Measurements from ENCODE around the gene MS4A6A. TPM values are rescaled to one million over a fixed set of nuclear protein-coding genes. Genes with fewer than 3 reads are reported as not detected.
"Not testable (repeated sequence)": the region's sequence is repeated elsewhere in the genome, so short reads cannot be mapped to it uniquely, and the experiment has no call there.

MS4A6A gene
- total RNA-seq, 3 donors from 2014 or later (not counting 1 experiment from before 2014, with no cell fraction given), result 1.8 to 27.2 (median 11.8) TPM

DNA sequence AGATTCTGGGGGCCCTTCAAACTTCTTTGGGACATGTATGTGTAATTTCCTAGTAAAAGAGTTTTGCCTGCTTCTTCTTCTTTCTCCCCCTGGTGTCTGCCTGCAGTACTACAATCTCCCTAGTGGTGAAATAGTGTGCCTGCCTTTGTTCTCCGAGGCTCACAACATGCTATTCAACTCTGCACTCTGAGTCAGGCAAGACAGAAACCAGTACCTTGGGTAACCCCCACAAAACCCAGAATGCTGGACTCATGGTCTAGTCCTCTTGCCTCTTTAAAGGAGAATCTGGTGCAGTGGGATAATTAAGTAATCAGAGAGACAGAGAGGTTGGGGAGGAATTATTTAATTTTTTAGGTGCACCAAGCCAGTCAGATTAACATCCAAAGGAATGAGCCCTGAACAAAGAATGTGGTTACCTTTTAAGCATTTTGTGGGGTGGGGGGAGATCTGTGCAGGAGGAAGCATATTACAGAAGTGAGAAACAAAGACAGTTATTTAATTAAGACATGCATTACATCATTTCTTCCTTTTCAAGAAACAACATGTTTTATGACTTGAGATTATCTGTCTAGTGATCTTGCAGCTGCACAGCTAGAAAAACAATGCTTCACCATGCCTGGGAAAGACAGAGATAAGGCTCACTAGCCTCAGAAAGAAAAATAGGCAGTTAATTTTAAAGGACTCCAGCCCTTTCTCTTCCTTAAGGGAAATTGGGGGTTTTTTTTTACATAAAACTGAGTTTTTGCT is 11.0 kb upstream of the MS4A6A start:
- no peaks in the 10 kb centered on the region for H3K9me3 ChIP-seq (ENCODE audit: control insufficient read depth, insufficient read depth, low read length)
- no peaks in the 10 kb centered on the region for H3K4me1 ChIP-seq (ENCODE audit: control insufficient read depth, insufficient read depth, low read length)
- H3K4me3 ChIP-seq (ENCODE audit: low read length), result no peak overlapping the region
- Mint-ChIP-seq H3K4me3 (no peak overlapping the region), H3K9me3 (no peaks in the 10 kb centered on the region), H3K27ac (no peak overlapping the region), H3K36me3 (peaks cover 11% of the 10 kb centered on the region), H3K27me3 (ENCODE audit: low read depth in 2 of 2) (peaks cover 14 to 16% of the 10 kb centered on the region in 2 donors), H3K4me1 (peaks cover 0 to 4% of the 10 kb centered on the region in 2 donors)
- H3K27ac ChIP-seq (ENCODE audit: low read length), result no peak overlapping the region
- intact Hi-C loops (cut with micrococcal nuclease), result loop anchor here (1.0 to 5.0 kb wide), 2 partner anchors 371 to 442 kb away; no protein-coding TSS in a partner anchor
- no peaks in the 10 kb centered on the region for H3K36me3 ChIP-seq (ENCODE audit: control insufficient read depth, insufficient read depth, low read length)
- peak; percentile 40 to 68 for DNase-seq
- H3K27me3 ChIP-seq (ENCODE audit: control insufficient read depth, insufficient read depth, low read length), result peaks cover 2% of the 10 kb centered on the region
- TF ChIP-seq, protein P1, sequence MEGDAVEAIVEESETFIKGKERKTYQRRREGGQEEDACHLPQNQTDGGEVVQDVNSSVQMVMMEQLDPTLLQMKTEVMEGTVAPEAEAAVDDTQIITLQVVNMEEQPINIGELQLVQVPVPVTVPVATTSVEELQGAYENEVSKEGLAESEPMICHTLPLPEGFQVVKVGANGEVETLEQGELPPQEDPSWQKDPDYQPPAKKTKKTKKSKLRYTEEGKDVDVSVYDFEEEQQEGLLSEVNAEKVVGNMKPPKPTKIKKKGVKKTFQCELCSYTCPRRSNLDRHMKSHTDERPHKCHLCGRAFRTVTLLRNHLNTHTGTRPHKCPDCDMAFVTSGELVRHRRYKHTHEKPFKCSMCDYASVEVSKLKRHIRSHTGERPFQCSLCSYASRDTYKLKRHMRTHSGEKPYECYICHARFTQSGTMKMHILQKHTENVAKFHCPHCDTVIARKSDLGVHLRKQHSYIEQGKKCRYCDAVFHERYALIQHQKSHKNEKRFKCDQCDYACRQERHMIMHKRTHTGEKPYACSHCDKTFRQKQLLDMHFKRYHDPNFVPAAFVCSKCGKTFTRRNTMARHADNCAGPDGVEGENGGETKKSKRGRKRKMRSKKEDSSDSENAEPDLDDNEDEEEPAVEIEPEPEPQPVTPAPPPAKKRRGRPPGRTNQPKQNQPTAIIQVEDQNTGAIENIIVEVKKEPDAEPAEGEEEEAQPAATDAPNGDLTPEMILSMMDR (IDR thresholded peaks at IDR 0.05), result peak; percentile 89
- ATAC-seq, result peak; percentile 66 to 76 (median 73)
- 6% methylated on average over 1 of the region's 1 CpG for WGBS (ENCODE audit: insufficient coverage)

DNA sequence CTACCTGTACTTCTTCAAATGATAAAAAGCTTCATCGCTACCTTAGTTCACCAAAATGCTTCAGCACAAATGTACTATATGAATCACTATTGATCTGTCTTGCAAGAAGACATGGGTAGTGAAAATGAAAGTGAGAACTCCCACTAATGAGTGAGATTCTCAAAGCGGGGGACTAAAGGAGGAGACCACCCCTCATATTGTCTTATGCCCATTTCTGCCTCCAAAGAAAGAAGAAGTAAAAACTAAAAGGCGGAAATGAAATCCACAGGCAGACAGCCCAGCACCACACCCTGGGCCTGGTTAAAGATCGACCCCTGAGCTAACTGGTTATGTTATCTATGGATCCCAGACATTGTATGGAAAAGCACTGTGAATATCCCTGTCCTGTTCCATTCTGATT is 9.7 kb upstream of the MS4A6A start:
- H3K9me3 Mint-ChIP-seq; H3K4me1 ChIP-seq (ENCODE audit: control insufficient read depth, insufficient read depth, low read length); H3K9me3 ChIP-seq (ENCODE audit: control insufficient read depth, insufficient read depth, low read length); DNase-seq; H3K27ac ChIP-seq (ENCODE audit: low read length); H3K36me3 ChIP-seq (ENCODE audit: control insufficient read depth, insufficient read depth, low read length); ATAC-seq; H3K4me1 Mint-ChIP-seq; H3K27ac Mint-ChIP-seq; H3K4me3 ChIP-seq (ENCODE audit: low read length); H3K27me3 ChIP-seq (ENCODE audit: control insufficient read depth, insufficient read depth, low read length); H3K4me3 Mint-ChIP-seq: not testable (repeated sequence)
- Mint-ChIP-seq H3K27me3 (ENCODE audit: low read depth in 2 of 2) (peaks cover 12 to 14% of the 10 kb centered on the region in 2 donors), H3K36me3 (peaks cover 11% of the 10 kb centered on the region)
- 81% methylated on average over 2 of the region's 4 CpGs for WGBS (ENCODE audit: insufficient coverage)
- intact Hi-C loops (cut with micrococcal nuclease), result loop anchor here (5.0 kb wide), 1 partner anchor 440 kb away; no protein-coding TSS in a partner anchor

DNA sequence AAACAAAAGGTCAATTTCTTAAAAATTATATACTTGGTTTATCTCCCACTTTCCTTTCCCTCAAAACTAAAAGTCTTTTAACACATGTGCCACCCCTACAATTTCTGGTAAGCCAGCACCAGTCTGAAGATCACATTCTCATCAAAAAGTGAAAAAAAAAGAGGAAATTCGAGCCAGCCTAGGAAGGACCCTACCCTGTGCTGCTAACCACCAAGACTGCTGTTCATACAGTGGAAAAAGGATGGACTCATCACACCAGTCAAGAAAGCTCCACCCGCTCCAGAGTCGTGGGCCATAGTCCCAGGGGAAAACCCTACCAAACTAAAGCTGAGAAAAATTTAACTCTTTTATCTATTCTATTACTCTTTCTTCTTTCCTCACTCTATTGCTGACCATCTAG is 5.6 kb upstream of the MS4A6A start:
- H3K4me1 ChIP-seq (ENCODE audit: control insufficient read depth, insufficient read depth, low read length); H3K9me3 ChIP-seq (ENCODE audit: control insufficient read depth, insufficient read depth, low read length); H3K27me3 Mint-ChIP-seq (ENCODE audit: low read depth in 2 of 2); DNase-seq; H3K27me3 ChIP-seq (ENCODE audit: control insufficient read depth, insufficient read depth, low read length); H3K9me3 Mint-ChIP-seq; H3K36me3 ChIP-seq (ENCODE audit: control insufficient read depth, insufficient read depth, low read length); H3K4me1 Mint-ChIP-seq; H3K36me3 Mint-ChIP-seq; ATAC-seq; H3K27ac Mint-ChIP-seq; H3K4me3 ChIP-seq (ENCODE audit: low read length); H3K27ac ChIP-seq (ENCODE audit: low read length); intact Hi-C loops (cut with micrococcal nuclease); H3K4me3 Mint-ChIP-seq: not testable (repeated sequence)
- 15% methylated on average over 3 of the region's 3 CpGs for WGBS (ENCODE audit: insufficient coverage)

DNA sequence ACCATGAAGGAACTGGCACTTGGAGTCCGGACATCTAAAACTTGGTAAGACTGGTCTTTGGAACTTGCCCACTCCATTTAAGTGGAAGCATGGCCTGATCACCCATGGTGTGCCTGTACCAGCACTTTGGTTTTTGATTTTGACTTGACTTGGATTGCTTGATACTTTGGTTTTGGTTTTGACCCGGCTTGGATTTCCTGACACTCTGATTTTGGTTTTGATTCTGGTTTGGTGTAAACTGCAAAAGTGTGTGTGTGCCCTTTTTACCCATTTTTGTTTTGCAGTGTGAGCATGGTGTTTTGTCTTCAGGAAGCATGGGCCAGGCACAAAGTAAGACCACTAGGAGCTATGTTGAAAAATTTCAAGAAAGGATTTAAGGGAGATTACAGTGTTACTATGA is 3.2 kb upstream of the MS4A6A start:
- H3K36me3 ChIP-seq (ENCODE audit: control insufficient read depth, insufficient read depth, low read length); H3K36me3 Mint-ChIP-seq; H3K4me3 Mint-ChIP-seq; H3K27ac Mint-ChIP-seq; H3K4me3 ChIP-seq (ENCODE audit: low read length); H3K4me1 Mint-ChIP-seq; H3K9me3 ChIP-seq (ENCODE audit: control insufficient read depth, insufficient read depth, low read length); H3K9me3 Mint-ChIP-seq; DNase-seq; H3K27ac ChIP-seq (ENCODE audit: low read length); H3K4me1 ChIP-seq (ENCODE audit: control insufficient read depth, insufficient read depth, low read length); ATAC-seq; intact Hi-C loops (cut with micrococcal nuclease); H3K27me3 ChIP-seq (ENCODE audit: control insufficient read depth, insufficient read depth, low read length): not testable (repeated sequence)
- 68% methylated on average over 2 of the region's 2 CpGs for WGBS (ENCODE audit: insufficient coverage)
- peaks cover 5 to 11% of the 10 kb centered on the region in 2 donors for H3K27me3 Mint-ChIP-seq (ENCODE audit: low read depth in 2 of 2)

DNA sequence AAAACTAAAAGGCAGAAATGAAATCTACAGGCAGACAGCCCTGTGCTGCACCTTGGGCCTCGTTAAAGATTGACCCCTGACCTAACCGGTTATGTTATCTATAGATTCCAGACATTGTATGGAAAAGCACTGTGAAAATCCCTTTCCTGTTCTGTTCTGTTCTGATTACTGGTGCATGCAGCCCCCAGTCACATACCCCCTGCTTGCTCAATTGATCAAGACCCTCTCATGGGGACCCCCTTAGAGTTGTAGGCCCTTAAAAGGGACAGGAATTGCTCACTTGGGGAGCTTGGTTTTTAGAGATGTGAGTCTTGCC is 2.6 kb upstream of the MS4A6A start:
- peaks cover 5 to 11% of the 10 kb centered on the region in 2 donors for H3K27me3 Mint-ChIP-seq (ENCODE audit: low read depth in 2 of 2)
- H3K27ac Mint-ChIP-seq; DNase-seq; H3K9me3 Mint-ChIP-seq; H3K36me3 ChIP-seq (ENCODE audit: control insufficient read depth, insufficient read depth, low read length); intact Hi-C loops (cut with micrococcal nuclease); H3K4me3 ChIP-seq (ENCODE audit: low read length); H3K27ac ChIP-seq (ENCODE audit: low read length); H3K27me3 ChIP-seq (ENCODE audit: control insufficient read depth, insufficient read depth, low read length); H3K9me3 ChIP-seq (ENCODE audit: control insufficient read depth, insufficient read depth, low read length); ATAC-seq; H3K36me3 Mint-ChIP-seq; H3K4me1 Mint-ChIP-seq; H3K4me3 Mint-ChIP-seq; H3K4me1 ChIP-seq (ENCODE audit: control insufficient read depth, insufficient read depth, low read length): not testable (repeated sequence)
- WGBS (ENCODE audit: insufficient coverage), result 37% methylated on average over 2 of the region's 2 CpGs
